ENCODE results near the gene RIMKLA. TPM values are rescaled to one million over a fixed set of nuclear protein-coding genes. Genes with fewer than 3 reads are reported as not detected.
A peak's percentile ranks its signal among the peaks of the same experiment; 100 is the strongest.

RIMKLA gene
- total and polyA plus RNA-seq, 2 of the 13 experiments (the other 11 are each of a cell fraction or from before 2014, with no cell fraction given) = 2.5 to 3.8 TPM

GRCh38 chr1:42340093-42340492, 40.5 kb upstream of the RIMKLA start (continued):
- peak; percentile 40; the same call in 1 of the 2 replicates for TF ChIP-seq FOXO1 (CRISPR knock-in tag; IDR thresholded peaks at IDR 0.05)
- TF ChIP-seq HNF1A (IDR thresholded peaks at IDR 0.05; ENCODE audit: low read depth) = 0 out of 2 replicates have a peak, but pooled peaks have one; percentile 26
- no peak for TF ChIP-seq HNF1A (CRISPR knock-in tag; IDR thresholded peaks at IDR 0.05; ENCODE audit: borderline replicate concordance)
- no peak for TF ChIP-seq ZNF136 (CRISPR knock-in tag; IDR thresholded peaks at IDR 0.05; ENCODE audit: low read depth)
- peak; percentile 58; the same call in 1 of the 2 replicates for TF ChIP-seq HIC2 (CRISPR knock-in tag; IDR thresholded peaks at IDR 0.05; ENCODE audit: low read depth)
- no peak for TF ChIP-seq RORA (CRISPR knock-in tag; IDR thresholded peaks at IDR 0.05)
- TF ChIP-seq ZKSCAN8 (CRISPR knock-in tag; IDR thresholded peaks at IDR 0.05; ENCODE audit: borderline replicate concordance) = peak; percentile 77; the same call in 1 of the 2 replicates
- peak; percentile 67; the same call in 1 of the 2 replicates for TF ChIP-seq SMAD3 (CRISPR knock-in tag; IDR thresholded peaks at IDR 0.05)
- peak; percentile 77 for TF ChIP-seq ATF3 (CRISPR knock-in tag; IDR thresholded peaks at IDR 0.05)
- 0 out of 4 replicates have a peak, but pooled peaks of 1 of the 2 experiments have one; percentile 17 for TF ChIP-seq ATF4 (CRISPR knock-in tag; IDR thresholded peaks at IDR 0.05)
- TF ChIP-seq FOXP4 (CRISPR knock-in tag; IDR thresholded peaks at IDR 0.05) = peak; percentile 83
- peak; percentile 56; the same call in 1 of the 2 replicates for TF ChIP-seq ERF (CRISPR knock-in tag; IDR thresholded peaks at IDR 0.05)
- TF ChIP-seq ZNF33A (CRISPR knock-in tag; IDR thresholded peaks at IDR 0.05; ENCODE audit: borderline replicate concordance) = peak; percentile 70; the same call in 1 of the 2 replicates
- TF ChIP-seq ZNF317 (CRISPR knock-in tag; IDR thresholded peaks at IDR 0.05) = 0 out of 2 replicates have a peak, but pooled peaks have one; percentile 33
- TF ChIP-seq TCF7 (IDR thresholded peaks at IDR 0.05; ENCODE audit: low read depth) = peak; percentile 79
- TF ChIP-seq NCOR1 (IDR thresholded peaks at IDR 0.05; ENCODE audit: borderline replicate concordance, low read length) = peak; percentile 33; the same call in 1 of the 2 replicates
- TF ChIP-seq RARA (CRISPR knock-in tag; IDR thresholded peaks at IDR 0.05) = peak; percentile 77
- no peak for TF ChIP-seq ZNF572 (CRISPR knock-in tag; IDR thresholded peaks at IDR 0.05)
- peak; percentile 91 for TF ChIP-seq PITX1 (CRISPR knock-in tag; IDR thresholded peaks at IDR 0.05)
- no peak for TF ChIP-seq SOX6 (IDR thresholded peaks at IDR 0.05)
- TF ChIP-seq SOX6 (CRISPR knock-in tag; IDR thresholded peaks at IDR 0.05) = peak; percentile 90
- TF ChIP-seq ZNF367 (CRISPR knock-in tag; IDR thresholded peaks at IDR 0.05; ENCODE audit: borderline replicate concordance) = no peak

Data from HepG2 (cell line).